Endometrial microvascular endothelial cells (primary cell): ENCODE results near the gene PHF23. TPM values are rescaled to one million over a fixed set of nuclear protein-coding genes. Genes with fewer than 3 reads are reported as not detected.
"Not testable (repeated sequence)": the region's sequence is repeated elsewhere in the genome, so short reads cannot be mapped to it uniquely, and the experiment has no call there.

Experiments
- in situ Hi-C: cut with HindIII; loops from 2 replicates; pipeline ENCODE4 v1.10.0; 2017; ENCODE audit warnings: low sequenced_read_pairs, low pct_unique_long_range_greater_than_20kb; ENCODE audit errors: inconsistent ontology term
- total RNA-seq: library from RNA; depleted of rRNA; stranded (reverse); fragments of >200 nt; gene quantifications from one replicate; pipeline ENCODE4 v1.2.3, GENCODE V29; 2015; ENCODE audit errors: inconsistent ontology term

Gene PHF23
- total RNA-seq, 1 donor from 2014 or later = 65.3 TPM

DNA sequence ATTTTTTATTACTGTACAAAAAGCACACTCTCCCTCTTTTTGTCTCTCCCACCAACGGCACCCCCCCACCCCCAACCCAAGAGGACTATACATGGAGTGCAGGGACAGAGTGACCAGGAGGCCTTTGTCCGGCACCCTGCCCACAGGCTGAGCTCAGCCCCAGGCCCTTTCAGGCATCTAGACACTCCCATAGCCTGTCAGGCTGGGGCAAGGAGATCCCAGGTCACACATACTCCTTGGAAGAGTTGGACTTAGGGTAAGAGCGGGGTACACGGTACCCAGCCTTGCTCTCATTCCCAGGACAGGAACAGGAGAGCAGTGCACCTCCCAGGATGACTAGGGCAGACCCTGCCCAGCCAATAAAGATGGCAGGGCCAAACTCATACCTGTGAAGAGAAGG, 20.9 kb upstream of the PHF23 start:
- in situ Hi-C loops = no loop called here

DNA sequence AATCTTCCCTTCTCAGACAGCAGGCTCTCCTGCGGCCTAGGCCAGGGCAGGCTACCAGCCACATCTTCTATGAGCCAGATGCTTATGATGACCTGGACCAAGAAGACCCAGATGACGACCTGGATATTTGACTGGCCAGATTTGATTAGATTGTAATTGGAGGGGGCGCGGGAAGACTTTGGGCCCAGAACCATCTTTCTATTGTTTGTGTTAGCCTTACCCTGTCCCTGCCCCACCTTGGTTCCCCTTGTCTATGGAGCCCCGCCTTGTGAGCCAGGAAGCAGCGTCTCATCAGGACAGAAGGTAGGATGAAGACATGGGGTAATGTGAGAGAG, 20.3 kb upstream of the PHF23 start:
- in situ Hi-C loops = no loop called here

DNA sequence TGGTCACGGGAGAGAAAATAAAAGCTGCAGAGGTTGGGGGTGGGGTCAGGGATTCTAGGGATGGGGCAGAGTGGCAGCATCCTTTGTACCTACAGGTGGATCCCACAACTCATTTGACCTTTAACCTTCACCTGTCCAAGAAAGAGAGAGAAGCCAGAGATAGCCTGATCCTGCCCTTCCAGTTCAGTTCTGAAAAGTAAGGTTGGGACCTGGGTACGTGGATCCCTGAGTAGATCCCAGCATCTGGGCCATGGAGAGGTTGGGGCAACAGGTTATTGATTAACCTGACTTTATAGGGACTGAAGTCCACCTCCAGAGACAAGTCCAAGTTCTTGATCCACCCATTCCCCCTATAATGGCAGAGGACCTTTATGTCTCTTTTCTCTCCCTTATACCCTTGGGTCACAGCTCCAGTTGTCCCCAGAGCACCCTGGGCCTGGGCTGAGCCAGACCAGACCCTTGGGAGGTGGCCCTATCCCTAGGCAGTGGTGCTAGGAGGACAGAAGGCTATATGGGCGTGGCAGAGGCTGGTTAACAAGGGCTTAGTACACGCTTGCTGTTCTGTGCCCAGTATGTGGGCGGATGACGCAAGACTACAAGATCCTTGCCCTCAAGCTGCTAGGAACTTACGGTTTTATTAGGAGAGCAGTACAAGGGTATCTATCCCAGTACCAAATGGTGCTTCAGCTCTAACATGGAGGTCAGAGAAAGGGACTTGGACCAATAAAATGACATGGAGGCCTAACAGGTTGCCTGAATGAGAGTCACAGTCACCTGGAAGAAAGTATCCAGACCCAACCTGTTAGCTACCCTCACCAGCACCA, 19.7 kb upstream of the PHF23 start:
- in situ Hi-C loops = no loop called here

DNA sequence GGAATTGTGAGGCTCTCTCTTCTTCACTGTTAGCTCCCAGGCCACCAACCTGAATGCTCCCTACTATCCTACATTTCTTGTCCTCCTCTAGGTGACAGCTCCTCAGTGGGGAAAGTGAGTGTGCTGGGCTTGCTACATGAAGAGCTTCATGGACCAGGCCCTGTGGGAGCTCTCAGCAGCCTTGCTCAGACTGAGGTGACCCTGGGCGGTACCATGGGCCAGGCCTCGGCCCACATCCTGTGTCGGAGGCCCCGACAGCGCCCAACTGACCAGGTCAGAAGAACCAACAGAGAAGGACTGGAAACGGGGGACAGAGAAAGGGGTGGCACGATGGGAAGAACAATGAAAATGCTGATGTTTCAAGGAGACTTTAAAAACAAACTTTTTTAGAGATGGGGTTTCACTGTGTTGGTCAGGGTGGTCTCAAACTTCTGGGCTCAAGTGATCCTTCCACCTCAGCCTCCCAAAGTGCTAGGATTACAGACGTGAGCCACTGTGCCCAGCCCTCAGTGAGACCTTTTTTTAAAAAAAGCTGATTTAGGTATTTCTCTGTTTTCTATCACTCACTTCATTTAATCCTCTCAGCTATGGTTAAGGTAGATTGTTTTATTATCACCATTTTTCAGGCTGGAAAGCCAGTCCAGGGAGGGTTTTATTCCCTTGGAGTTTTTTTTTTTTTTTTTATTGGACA, 17.7 kb upstream of the PHF23 start:
- in situ Hi-C loops = no loop called here

DNA sequence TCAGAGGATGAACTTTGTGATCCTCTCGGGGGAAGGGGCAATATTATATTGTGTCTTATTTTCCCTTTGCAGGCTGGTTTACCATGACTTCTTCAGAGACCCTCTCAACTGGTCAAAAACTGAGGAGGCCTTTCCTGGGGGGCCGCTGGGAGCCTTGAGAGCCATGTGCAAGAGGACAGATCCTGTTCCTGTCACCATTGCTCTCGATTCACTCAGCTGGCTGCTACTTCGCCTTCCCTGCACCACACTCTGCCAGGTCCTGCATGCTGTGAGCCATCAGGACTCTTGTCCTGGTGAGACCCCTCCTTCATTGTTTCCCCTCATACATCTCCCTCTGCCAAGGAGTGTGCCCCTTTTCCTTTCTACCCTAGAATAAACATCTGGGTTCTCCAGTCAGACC, 15.3 kb upstream of the PHF23 start:
- in situ Hi-C loops = no loop called here

DNA sequence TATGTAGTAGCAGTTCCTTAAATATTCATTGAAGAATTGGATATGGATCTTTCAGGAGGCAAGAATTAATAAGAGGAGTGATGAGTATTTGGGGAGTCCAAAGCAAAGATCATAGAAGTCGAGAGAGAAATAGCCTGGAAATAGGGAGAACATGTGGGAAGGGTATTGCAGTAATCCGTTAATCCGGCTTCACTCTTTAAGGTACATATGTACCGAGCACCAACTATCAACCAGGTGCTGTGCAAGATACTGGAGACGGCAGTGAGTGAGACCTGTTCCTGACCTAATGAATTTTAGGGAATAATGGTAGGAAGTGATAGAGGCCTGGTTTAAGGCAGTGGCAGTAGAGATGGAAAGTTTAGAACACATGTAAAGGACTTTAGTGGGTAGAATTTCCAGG, 13.8 kb upstream of the PHF23 start:
- in situ Hi-C loops = no loop called here

DNA sequence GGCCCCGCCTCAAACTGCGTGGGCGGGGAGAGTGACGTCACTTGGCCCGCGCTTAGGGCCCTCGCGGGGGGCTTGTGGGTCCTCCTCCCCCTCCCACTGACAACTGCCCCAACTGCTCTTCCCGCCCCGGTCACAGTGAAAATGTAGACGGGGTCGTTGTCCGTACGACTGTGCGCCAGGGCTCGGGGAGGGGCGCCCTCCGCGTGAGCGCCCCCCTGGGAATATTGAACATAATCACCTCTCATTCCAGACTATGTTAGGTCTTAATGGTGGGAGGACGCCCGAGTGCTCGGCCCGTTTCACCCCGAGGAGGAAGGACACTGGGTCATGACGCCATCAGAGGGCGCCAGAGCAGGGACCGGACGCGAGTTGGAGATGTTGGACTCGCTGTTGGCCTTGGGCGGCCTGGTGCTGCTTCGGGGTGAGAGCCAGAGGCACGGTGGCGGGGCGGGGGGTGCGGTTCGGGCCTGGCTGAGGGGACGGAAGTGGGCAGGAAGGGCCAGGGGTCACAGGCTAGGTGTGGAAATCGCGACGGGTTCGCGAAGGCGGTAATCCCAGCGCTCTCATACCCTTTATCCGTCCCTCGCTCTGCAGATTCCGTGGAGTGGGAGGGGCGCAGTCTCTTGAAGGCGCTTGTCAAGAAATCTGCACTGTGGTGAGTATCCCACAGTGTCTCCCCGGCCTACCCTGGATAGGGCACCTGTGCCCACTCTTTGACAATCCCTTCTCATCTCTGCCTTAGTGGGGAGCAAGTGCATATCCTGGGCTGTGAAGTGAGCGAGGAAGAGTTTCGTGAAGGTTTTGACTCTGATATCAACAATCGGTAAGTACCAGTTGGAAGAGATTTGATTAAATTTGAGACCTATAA, 13.2 kb upstream of the PHF23 start, which contains the start of gene ELP5:
ELP5 (plus strand) TSS at position 40 of the 868 bp plus-strand sequence; CDS start at position 376, 336 bp downstream.
- in situ Hi-C loops = no loop called here

DNA sequence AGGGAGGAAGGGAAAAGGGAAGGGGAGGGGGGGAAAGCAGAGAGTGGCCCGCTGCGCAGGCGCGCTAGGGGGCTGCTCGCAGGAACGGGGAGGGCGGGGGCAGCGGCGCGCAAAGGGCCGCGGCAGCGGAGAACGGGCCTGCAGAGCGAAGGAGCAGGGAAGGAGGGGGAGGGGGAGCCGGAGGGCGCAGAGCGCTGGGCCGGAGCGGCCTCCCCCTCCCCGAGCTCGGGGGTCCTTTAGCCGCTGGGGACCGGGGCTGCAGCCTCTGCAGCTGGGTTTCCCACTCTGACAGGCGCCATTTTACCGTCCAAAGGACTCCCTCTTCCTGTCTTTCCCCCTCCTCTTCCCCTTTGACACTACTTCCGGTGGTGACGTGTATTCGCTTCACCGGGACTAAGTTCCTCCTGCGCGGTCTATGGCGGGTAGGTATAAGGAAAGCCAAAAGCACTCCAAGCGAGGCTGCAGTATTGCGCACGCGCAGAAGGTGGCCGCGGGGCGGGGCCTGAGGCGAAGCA, 12.5 kb upstream of the PHF23 start, which contains the start of gene CTDNEP1:
CTDNEP1 (minus strand) TSS at position 74 of the 515 bp plus-strand sequence. CDS start 438 bp downstream, outside the sequence.
- in situ Hi-C loops = no loop called here

DNA sequence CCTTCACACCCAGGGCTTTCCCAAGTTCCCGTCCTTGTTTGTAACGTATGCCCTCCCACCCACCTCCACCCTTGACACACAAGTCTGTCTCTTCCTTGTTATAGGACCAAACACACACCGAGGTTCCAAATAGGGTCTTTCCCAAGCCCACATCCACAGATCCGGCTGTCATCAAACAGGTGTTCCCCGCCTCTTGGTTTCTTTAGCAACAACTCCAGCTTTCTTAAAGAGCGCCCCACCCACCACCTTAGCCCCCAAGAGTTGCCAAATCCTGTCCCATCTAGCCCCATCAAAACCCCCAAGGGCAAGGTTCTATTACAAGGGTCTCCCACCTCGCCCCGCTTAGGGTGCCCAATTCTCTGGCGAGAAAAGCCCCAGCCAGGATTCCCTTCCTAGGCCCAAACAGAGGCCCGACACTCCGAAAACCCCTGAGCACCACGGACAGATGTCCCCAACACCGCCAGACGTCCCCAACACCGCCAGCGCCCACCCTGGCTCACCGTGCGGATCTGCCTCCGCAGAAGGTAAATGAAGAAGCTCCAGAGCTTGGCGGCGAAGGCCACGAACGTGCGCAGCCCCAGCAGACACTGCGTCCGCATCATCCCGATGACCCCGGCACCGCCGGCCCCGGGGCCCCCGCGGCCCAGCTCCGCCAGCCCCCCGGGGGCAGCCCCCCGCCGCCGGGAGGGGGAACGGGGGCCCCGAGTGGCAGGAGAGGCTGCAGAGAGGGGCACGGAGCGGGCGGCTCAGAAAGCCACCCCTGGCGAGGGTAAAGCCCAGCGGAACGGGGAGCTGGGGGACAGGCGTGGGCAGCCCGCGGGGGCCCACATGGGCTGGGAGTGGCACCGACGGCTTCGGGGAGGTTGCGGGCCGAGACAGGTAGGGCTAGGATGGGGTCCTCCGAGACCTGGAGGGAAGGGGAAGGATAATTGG, 11.7 kb upstream of the PHF23 start:
- in situ Hi-C loops = no loop called here

DNA sequence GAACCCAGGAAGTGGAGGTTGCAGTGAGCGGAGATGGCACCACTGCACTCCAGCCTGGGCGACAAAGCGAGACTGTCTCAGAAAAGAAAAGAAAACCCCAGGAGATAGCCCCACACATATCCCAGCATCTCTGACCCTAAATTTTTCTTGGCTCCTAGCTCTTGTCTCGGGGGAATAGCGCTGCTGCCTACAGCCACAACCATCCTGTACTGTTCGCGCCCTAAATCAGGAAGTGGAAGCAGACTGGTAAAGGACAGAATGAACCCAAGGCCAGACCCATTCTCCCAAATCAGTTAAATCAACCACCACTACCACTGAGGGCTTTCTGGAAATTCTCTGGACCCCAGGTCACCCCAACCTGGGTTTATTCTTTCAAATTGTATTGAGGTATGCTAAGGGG, 10.6 kb upstream of the PHF23 start:
- in situ Hi-C loops = no loop called here

DNA sequence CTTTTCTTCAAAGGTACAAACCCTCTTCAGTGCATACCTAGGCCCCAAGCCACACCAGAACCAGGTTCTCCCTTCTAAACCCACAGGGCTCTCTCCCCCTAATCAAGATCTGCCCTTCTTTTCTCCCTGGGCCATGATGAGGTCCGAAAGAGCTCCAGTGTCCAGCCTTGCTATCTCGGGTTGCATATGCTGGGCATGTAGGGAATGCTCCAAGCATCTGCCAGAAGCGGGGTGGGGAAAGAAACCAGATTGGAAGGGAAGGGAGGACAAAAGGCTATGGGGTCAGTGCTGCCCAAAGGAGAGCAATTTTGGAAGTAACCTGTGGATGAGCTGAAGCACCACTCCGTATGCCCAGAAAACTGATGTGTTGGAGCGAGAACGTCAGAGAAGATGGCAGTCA, 10.0 kb upstream of the PHF23 start:
- in situ Hi-C loops = no loop called here

DNA sequence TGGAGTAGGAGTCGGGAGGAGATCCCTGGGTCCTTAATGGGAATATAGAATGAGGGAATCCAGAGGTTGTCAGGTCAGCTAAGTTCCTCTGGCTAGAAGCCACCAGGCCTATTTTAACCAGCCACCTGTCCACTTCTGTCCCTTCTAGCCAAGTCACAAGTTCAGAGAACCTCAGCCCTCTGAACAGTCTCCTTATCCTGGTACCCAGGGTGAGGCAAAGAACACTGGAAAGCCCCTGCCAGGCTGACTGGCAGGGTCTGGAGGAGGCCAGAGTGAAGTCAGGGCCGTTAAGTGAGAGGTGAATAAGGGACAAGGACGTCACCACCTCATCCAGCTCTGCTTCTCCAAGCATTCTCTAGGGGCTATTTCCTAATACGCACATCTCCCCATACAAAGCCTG, 9.5 kb upstream of the PHF23 start:
- in situ Hi-C loops = no loop called here

DNA sequence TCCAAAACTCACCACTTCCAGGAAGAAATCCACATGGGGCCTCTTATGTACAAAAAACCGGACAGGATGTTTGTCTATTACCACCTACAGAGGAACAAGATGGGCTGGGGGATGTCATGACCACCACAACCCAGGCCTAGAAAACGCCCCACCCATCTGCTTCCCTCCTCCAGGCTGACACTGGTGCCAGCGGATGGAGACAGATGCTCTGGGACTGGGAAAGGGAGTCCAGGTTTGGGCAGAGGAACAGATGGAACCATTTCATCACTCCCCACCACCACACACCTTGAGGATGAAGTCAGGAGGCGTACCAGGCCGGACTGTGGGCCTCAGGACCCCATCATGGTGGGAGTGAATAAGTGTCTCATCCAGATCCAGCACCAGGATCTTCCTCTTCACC, 7.5 kb upstream of the PHF23 start:
- in situ Hi-C loops = no loop called here

DNA sequence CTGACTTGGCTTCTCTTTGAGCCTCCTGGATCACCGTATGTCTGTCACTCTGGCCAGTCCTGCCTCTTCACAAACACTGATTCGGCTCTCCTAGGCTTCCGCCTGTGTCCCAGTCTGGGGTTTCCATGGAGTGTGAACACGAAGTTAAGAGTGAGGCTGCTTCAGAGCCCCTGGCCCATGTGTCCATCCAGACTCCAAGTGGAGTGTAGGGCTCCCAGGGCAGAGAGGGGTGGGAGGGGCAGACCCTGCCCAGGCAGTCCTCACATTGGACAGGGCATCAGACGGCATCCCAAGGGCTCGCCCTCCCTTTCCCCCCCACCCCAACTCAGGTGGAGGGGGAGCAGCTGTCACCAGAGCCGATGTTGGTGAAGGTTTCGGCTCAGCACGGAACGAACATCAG, 4.6 kb upstream of the PHF23 start:
- in situ Hi-C loops = not testable (repeated sequence)

DNA sequence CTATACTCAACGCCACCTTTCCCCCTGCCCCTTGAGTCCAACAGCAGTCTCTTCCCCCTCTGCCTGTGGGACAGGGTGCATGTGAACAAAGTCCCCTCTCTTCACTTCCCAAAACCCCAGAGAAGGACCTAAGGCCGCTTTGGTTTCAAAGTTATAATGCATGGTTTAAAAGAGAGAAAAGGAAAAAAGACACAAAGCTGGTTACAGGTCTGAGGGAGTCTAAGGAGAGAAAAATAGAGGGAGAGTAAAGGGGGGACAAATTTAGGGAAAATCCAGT, 4.1 kb upstream of the PHF23 start:
- in situ Hi-C loops = no loop called here

DNA sequence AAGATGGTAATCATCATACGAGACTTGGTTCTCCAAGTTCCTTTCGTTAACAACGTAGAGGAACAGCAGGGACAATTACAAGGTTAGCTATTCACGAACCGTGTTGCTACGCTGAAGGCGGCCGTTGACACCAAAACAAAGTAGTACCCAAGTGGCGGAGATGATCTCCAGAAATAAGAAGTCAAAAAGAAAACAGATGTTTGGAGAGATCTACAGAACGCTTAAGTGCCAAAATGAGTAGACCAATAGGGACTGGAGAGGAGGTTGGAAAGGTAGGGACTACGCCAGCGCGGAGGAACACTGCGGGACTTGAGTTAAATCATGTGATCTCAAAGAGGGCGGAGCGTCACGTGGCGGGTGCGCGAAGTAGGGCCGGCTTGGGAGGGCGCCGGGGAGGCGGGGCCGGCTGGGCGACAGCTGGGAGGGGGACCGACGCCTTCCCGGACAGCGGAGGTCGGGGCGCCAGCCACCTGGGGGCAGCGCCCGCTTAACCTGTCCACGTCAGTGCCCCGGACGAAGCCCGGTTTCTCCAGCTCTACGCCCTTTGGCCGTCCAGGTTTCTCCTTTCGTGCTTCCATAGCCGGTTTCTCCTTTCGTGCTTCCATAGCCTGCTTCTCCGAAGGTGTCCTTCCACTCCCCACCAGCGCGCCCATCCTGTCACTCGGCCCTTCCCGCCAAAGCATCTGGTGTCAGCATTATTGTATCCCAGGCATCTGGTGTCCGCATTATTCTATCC, 3.6 kb upstream of the PHF23 start:
- in situ Hi-C loops = no loop called here

DNA sequence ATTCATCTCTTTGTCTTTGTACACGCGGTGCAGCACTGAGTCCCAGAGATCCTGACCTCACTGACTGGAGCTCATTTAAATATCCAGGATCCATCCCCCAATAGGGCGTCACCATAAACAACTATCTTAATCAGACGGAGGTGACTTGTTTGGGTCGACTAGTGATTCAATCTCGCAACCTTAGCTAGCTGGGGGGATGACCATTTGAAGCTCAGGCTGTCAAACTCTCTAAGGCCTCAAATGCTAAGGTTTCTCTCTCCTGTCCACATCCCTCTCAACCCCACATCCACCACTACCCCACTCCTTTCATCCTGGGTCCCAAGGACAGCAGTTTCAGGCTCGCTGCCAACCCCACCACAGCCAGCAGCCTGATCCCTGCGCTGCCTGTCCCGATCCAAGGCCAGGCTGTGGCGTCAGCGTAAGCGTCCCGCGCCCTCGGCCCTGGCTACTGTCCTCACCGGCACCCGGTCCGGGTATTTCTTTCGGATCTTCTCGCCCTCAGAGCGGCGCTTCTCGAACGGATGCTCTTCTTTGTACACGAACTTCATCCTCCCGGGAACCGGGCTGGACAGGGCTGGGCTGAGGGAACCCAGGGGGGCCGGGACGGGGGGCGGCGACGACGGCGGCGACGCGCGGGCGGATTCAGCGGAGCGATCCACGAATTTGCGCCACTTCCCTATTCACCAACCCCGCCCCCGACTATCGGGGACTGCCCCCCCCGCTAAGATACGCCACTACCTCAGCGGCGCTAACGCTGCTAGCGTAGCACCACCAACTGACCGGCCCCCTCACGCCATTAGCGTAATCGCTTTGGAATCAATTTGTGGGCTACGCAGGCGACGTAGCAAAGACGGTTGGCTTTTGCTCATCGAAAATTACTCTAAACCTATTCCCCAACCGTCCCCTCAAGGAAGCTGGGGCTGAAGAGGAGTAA, 2.8 kb upstream of the PHF23 start, which contains the start of gene GABARAP:
GABARAP (minus strand) TSS at position 667 of the 934 bp plus-strand sequence; CDS start at position 548, 119 bp downstream.
- in situ Hi-C loops = no loop called here
